GM12801 (cell line): ENCODE results near the gene FMNL3.

Source experiments
- CTCF ChIP-seq: IDR thresholded peaks from one replicate; pipeline ENCODE4 v1.5.1; 2011; ENCODE audit warnings: control low read depth; ENCODE audit not compliant: insufficient read length; ENCODE audit errors: extremely low read depth

Gene FMNL3

DNA sequence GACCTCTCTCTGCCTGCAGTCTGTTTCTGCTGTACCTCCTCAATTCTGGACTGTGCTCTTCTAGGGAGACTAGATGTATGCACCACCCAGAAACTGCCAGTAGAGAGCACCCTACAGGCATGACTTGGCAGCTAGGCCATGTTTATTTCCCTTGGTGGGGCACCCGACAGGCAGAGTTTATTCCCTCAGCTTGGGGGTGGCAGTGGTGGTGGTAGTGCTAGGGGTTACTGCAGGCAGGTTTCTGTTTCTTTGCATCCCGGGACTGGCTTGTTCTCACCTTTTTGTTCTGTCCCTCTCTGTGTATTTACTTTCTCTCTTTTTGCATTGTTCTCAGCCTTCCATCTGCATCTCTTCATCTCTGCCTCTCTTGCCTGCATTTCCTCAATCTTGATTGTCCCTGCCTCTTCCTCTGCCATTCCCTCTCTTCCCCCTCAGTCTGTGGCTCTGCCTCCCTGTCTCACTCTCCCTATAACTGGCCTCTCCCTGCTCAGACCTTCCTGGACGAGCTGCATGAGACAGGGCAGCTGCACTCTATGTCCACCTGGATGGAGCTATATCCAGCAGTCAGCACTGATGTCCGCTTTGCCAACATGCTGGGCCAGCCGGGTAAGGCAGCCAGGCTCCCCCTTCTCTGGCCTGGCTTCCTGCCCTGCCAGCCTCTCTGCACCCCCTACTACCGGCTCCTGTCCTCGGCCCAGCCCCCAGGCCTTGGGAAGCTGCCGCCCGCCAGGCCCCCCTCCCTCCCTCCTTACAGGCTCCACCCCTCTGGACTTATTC, 70.0 kb downstream of the FMNL3 start:
- peak; percentile 73 for TF ChIP-seq CTCF

DNA sequence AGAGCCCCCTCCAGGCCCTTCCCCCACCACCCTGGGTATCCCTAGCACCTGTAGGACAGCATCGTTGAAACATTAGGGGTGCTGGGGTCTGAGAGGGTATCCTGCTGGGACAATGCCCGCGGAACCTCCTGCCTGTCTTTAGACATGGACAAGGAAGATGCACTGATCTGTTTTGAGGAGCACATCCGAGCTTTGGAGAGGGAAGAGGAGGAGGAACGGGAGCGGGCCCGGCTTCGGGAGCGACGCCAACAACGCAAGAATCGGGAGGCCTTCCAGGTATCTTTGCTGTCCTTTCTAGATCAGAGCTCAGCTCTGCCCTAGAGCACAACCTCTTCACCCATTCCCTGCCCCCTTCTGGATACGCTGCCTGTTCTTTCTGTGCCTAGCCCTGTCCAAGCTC, 70.6 kb downstream of the FMNL3 start:
- no peak for TF ChIP-seq CTCF

DNA sequence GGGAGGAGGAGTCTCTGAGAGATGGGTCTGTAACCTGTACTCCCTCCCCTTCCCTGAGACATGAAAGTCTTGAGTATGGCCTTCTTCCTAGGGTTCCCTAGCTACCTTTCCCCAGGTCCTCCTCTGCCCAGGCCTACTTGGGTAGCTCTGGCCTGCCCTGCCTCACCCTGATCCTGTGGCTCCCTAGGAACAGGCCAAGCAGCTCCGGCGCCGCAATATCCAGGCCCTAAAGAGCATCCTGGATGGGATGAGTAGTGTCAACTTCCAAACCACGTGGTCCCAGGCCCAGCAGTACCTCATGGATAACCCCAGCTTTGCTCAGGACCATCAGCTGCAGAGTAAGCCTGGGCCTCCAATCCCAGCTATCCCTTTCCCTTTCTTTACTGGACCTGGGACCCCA, 71.5 kb downstream of the FMNL3 start:
- TF ChIP-seq CTCF: no peak

GRCh38 chr12:49635036-49635435, 72.2 kb downstream of the FMNL3 start:
- no peak for TF ChIP-seq CTCF

DNA sequence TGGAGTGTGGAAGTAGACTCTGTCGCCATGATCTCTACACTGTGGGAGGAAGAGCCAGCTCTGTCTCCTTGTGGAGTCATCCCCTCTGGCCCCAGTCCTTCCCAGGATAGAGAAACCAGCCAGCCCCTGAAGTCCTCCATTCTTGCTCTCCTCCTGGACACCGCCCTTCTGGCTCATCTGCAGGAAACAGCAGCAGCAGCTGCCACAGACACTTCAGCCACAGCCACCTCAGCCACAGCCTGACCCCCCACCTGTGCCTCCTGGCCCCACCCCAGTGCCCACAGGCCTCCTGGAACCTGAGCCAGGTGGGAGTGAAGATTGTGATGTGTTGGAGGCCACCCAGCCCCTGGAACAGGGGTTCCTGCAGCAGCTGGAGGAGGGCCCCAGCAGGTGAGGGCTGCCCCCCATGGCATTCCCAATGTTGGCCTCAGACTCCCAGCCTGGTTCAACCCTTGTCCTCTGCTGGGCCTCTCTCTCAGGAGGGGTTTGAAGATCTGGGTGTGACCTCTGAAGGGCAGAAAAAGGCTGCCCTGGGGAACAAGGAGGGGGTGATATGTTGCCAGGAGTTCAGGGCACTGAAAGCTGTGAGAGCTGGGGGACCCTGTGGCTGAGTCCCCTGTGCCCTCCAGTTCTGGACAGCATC, 73.4 kb downstream of the FMNL3 start:
- TF ChIP-seq CTCF: no peak

GRCh38 chr12:49632986-49633702, 74.1 kb downstream of the FMNL3 start:
- no peak for TF ChIP-seq CTCF

DNA sequence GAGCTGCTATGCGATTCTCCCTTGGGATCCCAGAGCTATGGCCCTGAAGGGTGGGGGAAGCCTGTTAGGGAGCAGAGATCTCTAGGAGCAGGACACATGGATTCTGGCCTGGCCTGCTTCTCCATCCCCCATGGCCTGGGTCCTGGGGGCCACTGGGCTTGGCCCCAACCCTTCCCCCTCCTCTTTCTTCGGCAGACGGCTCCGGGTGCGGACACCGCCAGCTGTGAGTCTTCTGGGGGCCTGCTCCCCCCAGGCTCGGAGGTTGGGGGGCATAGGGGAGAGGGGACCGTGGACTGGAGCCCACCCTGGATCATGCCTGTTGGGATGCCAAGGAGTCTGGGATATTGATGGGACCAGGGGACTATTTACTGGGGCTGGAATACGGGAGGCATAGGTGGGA, 74.8 kb downstream of the FMNL3 start:
- TF ChIP-seq CTCF: no peak
